Measurements from ENCODE around the gene RRAD.

DNA sequence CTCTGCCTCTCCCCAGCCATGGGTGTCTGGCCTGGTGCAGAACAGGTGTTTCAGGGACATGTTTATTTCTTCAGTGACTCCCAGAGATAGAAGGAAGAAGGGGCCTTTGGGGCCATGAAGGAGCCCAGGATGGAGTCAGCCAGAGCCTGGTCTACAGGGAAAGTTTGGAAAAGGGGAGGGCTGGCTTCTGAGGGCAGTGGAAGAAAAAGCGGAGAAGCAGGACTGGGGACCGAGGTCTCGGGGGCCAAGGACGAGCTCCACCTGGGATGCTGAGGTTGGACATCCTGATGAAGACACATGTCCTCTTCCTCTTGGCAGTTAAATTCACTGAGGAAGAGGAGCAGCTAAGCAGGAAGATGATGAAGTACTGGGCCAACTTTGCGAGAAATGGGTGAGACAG lies 17.6 kb upstream of the RRAD start:
- TF ChIP-seq, protein P1, sequence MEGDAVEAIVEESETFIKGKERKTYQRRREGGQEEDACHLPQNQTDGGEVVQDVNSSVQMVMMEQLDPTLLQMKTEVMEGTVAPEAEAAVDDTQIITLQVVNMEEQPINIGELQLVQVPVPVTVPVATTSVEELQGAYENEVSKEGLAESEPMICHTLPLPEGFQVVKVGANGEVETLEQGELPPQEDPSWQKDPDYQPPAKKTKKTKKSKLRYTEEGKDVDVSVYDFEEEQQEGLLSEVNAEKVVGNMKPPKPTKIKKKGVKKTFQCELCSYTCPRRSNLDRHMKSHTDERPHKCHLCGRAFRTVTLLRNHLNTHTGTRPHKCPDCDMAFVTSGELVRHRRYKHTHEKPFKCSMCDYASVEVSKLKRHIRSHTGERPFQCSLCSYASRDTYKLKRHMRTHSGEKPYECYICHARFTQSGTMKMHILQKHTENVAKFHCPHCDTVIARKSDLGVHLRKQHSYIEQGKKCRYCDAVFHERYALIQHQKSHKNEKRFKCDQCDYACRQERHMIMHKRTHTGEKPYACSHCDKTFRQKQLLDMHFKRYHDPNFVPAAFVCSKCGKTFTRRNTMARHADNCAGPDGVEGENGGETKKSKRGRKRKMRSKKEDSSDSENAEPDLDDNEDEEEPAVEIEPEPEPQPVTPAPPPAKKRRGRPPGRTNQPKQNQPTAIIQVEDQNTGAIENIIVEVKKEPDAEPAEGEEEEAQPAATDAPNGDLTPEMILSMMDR (conservative IDR thresholded peaks at IDR 0.05; ENCODE audit: low read depth, low read length), result no peak
- no peak for TF ChIP-seq EZH2phosphoT487 (IDR thresholded peaks at IDR 0.05; ENCODE audit: borderline replicate concordance, low read length)
